ENCODE results near the gene CNPPD1. TPM values are rescaled to one million over a fixed set of nuclear protein-coding genes. Genes with fewer than 3 reads are reported as not detected.

Gene CNPPD1
- total RNA-seq (2022; extraction: Qiagen RNA extraction; ENCODE audit: low read depth): 32.1 to 55.5 TPM (median 46.5 TPM) in 5 replicates

DNA sequence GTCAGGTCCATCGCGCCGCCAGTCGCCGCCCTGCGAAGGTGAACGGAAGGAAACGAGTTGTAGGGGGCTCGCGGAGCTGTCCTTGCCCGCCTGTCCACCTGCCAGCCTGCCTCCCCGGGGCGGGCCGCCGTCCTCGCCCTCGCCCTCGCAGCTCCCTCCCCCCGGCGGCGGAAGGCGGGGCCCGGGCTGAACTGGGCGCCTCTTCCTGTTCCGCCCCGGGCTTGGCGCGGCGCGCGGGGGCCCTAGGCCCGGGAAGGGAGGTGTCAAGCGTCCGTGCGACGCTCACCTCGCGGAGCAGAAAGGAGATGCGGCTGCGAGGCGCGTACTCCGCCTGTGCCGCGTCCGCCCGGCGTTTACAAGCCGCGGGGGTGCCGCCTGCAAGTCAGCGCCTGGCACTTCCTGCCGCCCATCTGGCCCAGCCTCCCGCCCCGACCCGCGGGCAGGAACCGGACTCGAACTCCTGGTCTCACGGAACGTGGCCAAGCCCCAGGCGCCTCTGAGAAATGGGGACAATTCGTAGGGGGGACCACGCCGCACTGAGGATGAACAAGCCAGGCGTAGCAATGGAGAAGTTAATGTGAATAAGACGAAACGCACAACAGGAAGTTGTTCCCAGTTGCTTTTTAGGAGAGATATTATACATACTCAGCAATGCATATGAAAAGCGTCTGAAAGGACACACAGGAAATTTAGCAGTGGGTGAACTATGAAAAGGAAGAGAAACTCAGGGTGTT is at the start of gene CNPPD1:
CNPPD1 (minus strand) TSS at position 108 of the 734 bp plus-strand sequence; CDS start at position 11, 97 bp downstream.

DNA sequence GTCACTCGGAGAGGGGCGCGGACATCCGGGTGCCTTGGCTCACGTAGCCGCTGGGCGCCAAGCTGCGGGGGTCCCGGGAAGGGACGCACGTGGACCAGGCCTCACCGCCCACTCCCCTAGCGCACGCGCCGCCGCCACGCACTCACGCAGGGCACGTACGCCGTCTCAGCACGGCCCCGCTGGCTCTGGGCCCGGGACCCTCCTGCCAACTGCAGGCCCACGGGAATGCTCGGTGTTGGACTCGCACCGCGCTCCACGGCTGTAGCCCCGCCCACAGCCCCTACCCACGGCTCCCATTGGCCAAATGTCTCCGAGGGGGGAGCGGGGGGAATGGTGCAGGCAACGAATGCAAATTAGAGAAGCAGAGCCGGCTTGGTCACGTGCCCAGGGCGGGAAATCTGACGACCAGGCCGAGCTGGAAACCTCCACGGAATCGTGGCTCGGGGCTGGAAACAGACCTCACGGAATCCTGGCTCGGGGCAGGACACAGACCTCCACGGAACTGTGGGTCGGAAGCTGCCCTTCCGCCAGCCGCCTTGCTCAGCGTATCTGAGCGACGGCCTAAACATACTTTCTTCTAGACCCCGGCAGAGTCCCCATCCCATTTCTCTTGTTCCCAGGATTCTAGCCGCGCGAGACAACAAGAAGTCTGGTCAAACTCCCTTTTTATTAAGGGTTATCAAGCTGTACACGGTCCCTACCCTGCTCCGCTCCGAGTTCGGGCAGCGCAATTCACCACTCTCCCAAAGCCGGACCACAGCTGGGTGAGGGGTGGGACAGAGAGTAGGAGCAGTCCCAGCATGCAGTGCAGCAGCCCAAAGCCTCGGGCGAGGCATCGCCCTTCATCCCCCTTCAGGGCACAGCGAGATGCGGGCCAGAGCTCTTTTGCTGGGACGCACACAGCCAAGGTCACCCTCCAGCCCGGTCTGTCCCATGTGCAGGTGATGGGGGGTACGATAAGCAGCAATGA is 42.3 kb upstream of the CNPPD1 start, which contains the start of gene ABCB6:
ABCB6 (minus strand) TSS at position 227 of the 970 bp plus-strand sequence. CDS start 285 bp downstream, outside the sequence.

DNA sequence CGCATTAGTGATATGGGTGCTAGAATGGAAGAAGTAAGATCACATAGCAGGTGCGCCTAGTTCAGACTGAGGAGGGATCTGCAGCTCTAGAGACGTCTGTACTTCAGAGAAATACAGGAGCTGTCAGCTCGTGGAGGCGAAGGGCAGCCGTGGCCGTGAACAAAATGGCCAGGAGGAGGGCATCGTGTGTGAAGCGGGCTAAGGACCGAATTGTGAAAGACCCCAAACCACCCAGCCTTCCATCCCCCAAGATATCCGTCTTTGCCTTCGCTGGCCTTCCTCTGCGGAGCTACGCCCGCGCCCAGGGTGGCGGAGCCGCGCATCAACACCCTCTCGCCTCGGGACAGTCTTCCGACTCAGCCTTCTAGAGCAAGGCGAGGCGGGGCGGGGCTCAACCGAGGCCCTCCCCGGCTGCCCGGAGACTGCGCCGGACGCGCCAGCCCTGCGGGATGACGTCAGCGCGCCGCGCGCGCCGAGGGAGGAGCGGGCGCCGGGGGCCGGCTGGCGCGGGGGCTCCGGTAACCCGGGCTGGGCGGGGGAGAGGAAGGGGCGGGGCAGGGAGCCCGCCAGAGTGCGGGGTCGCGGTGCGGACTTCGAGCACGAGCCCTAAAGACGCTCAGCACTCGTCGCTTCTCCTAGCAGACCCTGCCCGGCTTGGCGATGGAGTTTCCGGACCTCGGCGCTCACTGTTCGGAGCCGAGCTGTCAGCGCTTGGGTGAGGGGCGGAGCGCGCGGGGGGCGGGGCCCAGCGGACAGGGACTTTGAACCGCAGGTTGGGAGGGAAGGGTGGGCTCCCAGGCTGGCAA is 29.8 kb upstream of the CNPPD1 start, which contains the start of gene ZFAND2B:
ZFAND2B (plus strand) TSS at position 455 of the 806 bp plus-strand sequence; CDS start at position 661, 206 bp downstream.

DNA sequence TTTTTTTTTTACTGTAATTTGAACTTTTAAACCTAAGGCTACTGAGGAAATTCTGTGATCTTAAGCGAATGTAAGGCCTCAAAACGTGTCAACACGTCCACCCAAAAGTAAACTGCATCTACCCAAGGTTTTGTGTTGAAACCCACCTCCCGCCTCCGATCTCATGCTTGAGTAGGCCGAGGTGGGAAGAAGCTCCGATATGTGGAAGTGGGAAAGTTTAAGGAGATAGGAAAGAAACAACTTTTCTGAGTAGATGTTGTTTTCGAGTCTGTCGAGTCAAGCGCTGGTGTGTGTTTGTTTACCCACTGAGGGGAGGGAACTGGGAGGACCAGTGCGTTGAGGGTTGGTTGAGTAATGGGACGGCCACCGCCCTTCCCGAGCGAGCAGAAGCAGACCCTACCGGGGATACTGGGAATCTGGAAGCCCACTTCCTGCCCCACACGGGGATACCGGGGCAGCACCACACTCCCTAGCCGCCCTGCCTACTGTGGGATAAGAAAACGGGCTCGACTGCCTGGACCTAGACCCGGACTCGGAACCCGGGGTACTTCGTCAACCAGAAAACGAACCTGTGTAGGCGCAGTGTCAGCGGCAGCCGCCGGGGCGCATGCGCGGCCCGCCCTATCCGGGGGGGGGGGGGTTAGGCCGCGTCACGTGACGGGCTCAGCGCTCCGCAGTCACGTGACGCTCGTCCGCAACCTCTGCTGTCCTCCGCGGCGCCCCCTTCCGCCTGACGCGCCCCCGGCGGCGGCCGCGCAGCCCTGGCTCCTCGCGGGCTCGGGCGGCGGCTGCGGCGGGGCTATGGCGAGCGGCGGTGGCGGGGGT is 1.0 kb upstream of the CNPPD1 start, which contains the start of gene RETREG2:
RETREG2 (plus strand) TSS at position 724 of the 825 bp plus-strand sequence; CDS start at position 802, 78 bp downstream.

DNA sequence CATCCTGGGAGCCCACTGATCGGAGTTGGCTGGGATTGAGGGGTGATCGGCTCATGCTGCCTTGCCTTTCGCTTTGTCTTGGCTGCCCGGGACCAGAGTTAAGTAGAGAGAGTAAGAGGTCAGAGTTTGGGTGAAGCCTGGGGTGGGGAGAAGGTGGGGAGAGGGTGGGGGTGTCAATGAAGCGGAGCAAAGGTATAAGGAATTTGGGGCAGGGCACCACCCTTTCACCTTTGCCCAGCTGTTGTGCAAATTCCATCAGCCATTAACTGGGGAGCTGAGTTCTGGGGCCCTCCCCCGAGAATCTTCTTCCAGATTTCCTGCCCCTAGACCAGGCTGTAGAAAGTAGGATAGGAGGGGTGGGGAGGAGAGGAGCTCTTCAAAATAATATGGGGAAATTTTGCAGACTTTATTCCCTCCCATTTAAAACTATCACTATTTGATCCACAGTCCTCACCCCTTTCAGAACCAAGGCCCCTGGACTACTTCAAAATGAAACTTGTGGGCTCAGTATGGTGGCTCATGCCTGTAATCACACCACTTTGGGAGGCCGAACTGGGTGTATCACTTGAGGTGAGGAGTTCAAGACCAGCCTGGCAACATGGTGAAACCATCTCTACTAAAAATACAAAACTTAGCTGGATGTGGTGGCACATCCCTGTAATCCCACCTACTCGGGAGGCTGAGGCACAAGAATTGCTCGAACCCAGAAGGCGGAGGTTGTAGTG is 6.6 kb downstream of the CNPPD1 start, which contains the start of gene SLC23A3:
SLC23A3 (minus strand) TSS at position 100 of the 725 bp plus-strand sequence; CDS start at position 55, 45 bp downstream.

DNA sequence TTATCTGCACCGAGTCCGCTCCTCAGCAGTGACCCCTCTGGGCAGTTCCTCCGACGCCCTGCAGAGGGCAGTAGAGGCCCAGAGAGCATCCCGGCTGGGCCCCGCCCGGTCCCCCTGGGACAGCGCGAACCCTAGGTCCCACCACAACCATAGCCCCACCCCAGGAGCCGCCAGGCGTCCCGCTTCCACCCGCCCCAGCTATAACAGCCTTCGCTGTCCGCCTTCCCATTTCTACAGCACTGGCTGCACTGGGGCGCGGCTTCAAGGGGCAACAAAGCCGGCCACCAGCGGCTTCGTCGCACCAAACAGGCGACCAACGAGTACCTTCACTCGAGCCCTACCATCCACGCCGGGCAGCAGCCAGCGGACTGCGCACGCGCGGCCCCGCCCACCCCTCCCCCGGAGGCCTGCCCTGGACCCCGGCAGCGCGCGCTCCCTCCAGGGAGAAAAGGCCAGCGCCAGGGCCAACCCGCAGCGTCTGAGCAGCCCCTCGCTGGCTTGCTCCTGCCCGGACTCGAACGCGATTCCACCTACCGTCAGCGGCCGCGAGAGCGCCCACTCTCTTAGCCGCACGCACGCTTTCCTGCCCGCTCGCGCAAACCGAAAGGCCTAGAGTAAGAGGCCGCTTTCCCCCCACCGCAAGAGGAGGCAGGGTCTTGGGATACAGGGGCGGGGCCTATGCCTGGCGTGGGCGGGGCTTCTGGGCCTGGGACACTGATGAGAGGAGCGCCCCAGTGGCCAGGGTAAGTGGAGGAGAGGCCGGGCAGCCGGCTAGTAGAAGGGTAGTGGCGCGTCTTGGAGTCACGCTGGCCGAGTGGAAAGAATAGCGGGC is 16.3 kb downstream of the CNPPD1 start, which contains the start of gene NHEJ1:
NHEJ1 (minus strand) TSS at position 630 of the 832 bp plus-strand sequence. CDS start 2,453 bp downstream, outside the sequence.

Other genes starting within 250 kb of the CNPPD1 start
- gene CDK5R2, start 217.3 kb downstream of the CNPPD1 start, total RNA-seq (2022; extraction: Qiagen RNA extraction; ENCODE audit: low read depth): 2.3 to 4.7 TPM (median 3.8 TPM) in 5 replicates
- not detected in 5 replicates for gene FEV, start 191.7 kb downstream of the CNPPD1 start, total RNA-seq (2022; extraction: Qiagen RNA extraction; ENCODE audit: low read depth)
- not detected in 5 replicates for gene CRYBA2, start 183.5 kb downstream of the CNPPD1 start, total RNA-seq (2022; extraction: Qiagen RNA extraction; ENCODE audit: low read depth)
- 0.11 to 0.23 TPM (median 0.18 TPM) in 5 replicates for gene CFAP65, start 135.4 kb downstream of the CNPPD1 start, total RNA-seq (2022; extraction: Qiagen RNA extraction; ENCODE audit: low read depth)
- gene IHH, start 116.0 kb downstream of the CNPPD1 start, total RNA-seq (2022; extraction: Qiagen RNA extraction; ENCODE audit: low read depth): 0.25 to 0.47 TPM (median 0.37 TPM) in 4 of 5 replicates, not detected in the other
- 14.2 to 16.2 TPM (median 15.2 TPM) in 5 replicates for gene NHEJ1, start 16.1 kb downstream of the CNPPD1 start, total RNA-seq (2022; extraction: Qiagen RNA extraction; ENCODE audit: low read depth)
- gene SLC23A3, start 6.9 kb downstream of the CNPPD1 start, total RNA-seq (2022; extraction: Qiagen RNA extraction; ENCODE audit: low read depth): 0.28 to 0.80 TPM (median 0.46 TPM) in 5 replicates
- 53.9 to 88.2 TPM (median 84.2 TPM) in 5 replicates for gene RETREG2, start 1.4 kb upstream of the CNPPD1 start, total RNA-seq (2022; extraction: Qiagen RNA extraction; ENCODE audit: low read depth)
- 12.4 to 25.5 TPM (median 20.6 TPM) in 5 replicates for gene ZFAND2B, start 29.9 kb upstream of the CNPPD1 start, total RNA-seq (2022; extraction: Qiagen RNA extraction; ENCODE audit: low read depth)
- gene ABCB6, start 42.0 kb upstream of the CNPPD1 start, total RNA-seq (2022; extraction: Qiagen RNA extraction; ENCODE audit: low read depth): 23.6 to 35.5 TPM (median 32.1 TPM) in 5 replicates
- 30.5 to 48.5 TPM (median 47.1 TPM) in 5 replicates for gene ATG9A, start 52.7 kb upstream of the CNPPD1 start, total RNA-seq (2022; extraction: Qiagen RNA extraction; ENCODE audit: low read depth)
- 16.7 to 21.8 TPM (median 20.0 TPM) in 5 replicates for gene ANKZF1, start 52.9 kb upstream of the CNPPD1 start, total RNA-seq (2022; extraction: Qiagen RNA extraction; ENCODE audit: low read depth)
- 5.3 to 9.7 TPM (median 6.5 TPM) in 5 replicates for gene GLB1L, start 68.5 kb upstream of the CNPPD1 start, total RNA-seq (2022; extraction: Qiagen RNA extraction; ENCODE audit: low read depth)
- gene STK16, start 68.6 kb upstream of the CNPPD1 start, total RNA-seq (2022; extraction: Qiagen RNA extraction; ENCODE audit: low read depth): 23.4 to 34.2 TPM (median 27.8 TPM) in 5 replicates
- 0.26 to 0.33 TPM (median 0.27 TPM) in 3 of 5 replicates, not detected in the others for gene TUBA4B, start 76.3 kb upstream of the CNPPD1 start, total RNA-seq (2022; extraction: Qiagen RNA extraction; ENCODE audit: low read depth)
- 299 to 359 TPM (median 345 TPM) in 5 replicates for gene TUBA4A, start 77.0 kb upstream of the CNPPD1 start, total RNA-seq (2022; extraction: Qiagen RNA extraction; ENCODE audit: low read depth)
- 28.6 to 57.4 TPM (median 45.2 TPM) in 5 replicates for gene DNAJB2, start 102.4 kb upstream of the CNPPD1 start, total RNA-seq (2022; extraction: Qiagen RNA extraction; ENCODE audit: low read depth)
- gene PTPRN, start 132.5 kb upstream of the CNPPD1 start, total RNA-seq (2022; extraction: Qiagen RNA extraction; ENCODE audit: low read depth): 1.1 to 1.8 TPM (median 1.4 TPM) in 5 replicates
- not detected in 5 replicates for gene RESP18, start 155.8 kb upstream of the CNPPD1 start, total RNA-seq (2022; extraction: Qiagen RNA extraction; ENCODE audit: low read depth)
- 51.7 to 64.3 TPM (median 58.3 TPM) in 5 replicates for gene DNPEP, start 211.0 kb upstream of the CNPPD1 start, total RNA-seq (2022; extraction: Qiagen RNA extraction; ENCODE audit: low read depth)
- gene DES, start 241.5 kb upstream of the CNPPD1 start, total RNA-seq (2022; extraction: Qiagen RNA extraction; ENCODE audit: low read depth): 0.18 to 0.51 TPM (median 0.40 TPM) in 3 of 5 replicates, not detected in the others

Measured in A549 treated with ZK216348 at 1 μM for 4 hours (cell line).